SK-N-SH treated with all-trans-retinoic acid at 6 μM for 48 hours (cell line): ENCODE data around the gene KLK5.

Source experiments
- ATAC-seq: fragments of 200-7000 bp; cut with Tn5 transposase; 3 replicates; pipeline ENCODE4 v1.9.1; 2020; ENCODE audit warnings: mild to moderate bottlenecking, moderate library complexity
- ARNTL ChIP-seq: fragments of 450-650 bp; formaldehyde crosslinking; IDR thresholded peaks from 2 replicates; pipeline ENCODE4 v1.5.0; 2020; ENCODE audit warnings: low read depth, mild to moderate bottlenecking, moderate library complexity, borderline replicate concordance
- BACH2 ChIP-seq: fragments of 250-450 bp; sonication (Bioruptor Pico); IDR thresholded peaks from 2 replicates; pipeline ENCODE4 v1.9.0; 2021; ENCODE audit warnings: mild to moderate bottlenecking, borderline replicate concordance
- CSDC2 ChIP-seq: fragments of 250-450 bp; sonication (Bioruptor Pico); IDR thresholded peaks from 2 replicates; pipeline ENCODE4 v1.5.0; 2020; ENCODE audit warnings: mild to moderate bottlenecking, moderate library complexity
- ESRRG ChIP-seq: fragments of 250-450 bp; sonication (Bioruptor Pico); IDR thresholded peaks from 2 replicates; pipeline ENCODE4 v1.6.1; 2021; ENCODE audit warnings: mild to moderate bottlenecking
- GLIS3 ChIP-seq: fragments of 250-450 bp; sonication (Bioruptor Pico); IDR thresholded peaks from 2 replicates; pipeline ENCODE4 v1.5.0; 2020; ENCODE audit warnings: mild to moderate bottlenecking, moderate library complexity
- ISL1 ChIP-seq: fragments of 250-450 bp; sonication (Bioruptor Pico); IDR thresholded peaks from 2 replicates; pipeline ENCODE4 v2.1.2; 2022; ENCODE audit warnings: mild to moderate bottlenecking, moderate library complexity
- OSR1 ChIP-seq: fragments of 250-450 bp; sonication (Bioruptor Pico); IDR thresholded peaks from 2 replicates; pipeline ENCODE4 v1.8.0; 2022; ENCODE audit warnings: moderate library complexity, mild to moderate bottlenecking, inconsistent platforms
- PPARA ChIP-seq: fragments of 250-450 bp; sonication (Bioruptor Pico); IDR thresholded peaks from 2 replicates; pipeline ENCODE4 v1.5.0; 2020; ENCODE audit warnings: mild to moderate bottlenecking, borderline replicate concordance
- RARB ChIP-seq: fragments of 250-450 bp; sonication (Bioruptor Pico); IDR thresholded peaks from 2 replicates; pipeline ENCODE4 v1.8.0; 2021; ENCODE audit warnings: mild to moderate bottlenecking, moderate library complexity
- SNAI2 ChIP-seq: fragments of 250-450 bp; sonication (Bioruptor Pico); IDR thresholded peaks from 2 replicates; pipeline ENCODE4 v1.5.0; 2020; ENCODE audit warnings: mild to moderate bottlenecking, moderate library complexity
- TCF4 ChIP-seq: fragments of 250-450 bp; sonication (Bioruptor Pico); IDR thresholded peaks from 2 replicates; pipeline ENCODE4 v1.8.0; 2021; ENCODE audit warnings: mild to moderate bottlenecking, moderate library complexity, borderline replicate concordance
- TOX ChIP-seq: fragments of 250-450 bp; sonication (Bioruptor Pico); IDR thresholded peaks from 2 replicates; pipeline ENCODE4 v1.8.0; 2021; ENCODE audit warnings: mild to moderate bottlenecking, moderate library complexity, borderline replicate concordance
- ZC3H10 ChIP-seq: fragments of 250-450 bp; sonication (Bioruptor Pico); IDR thresholded peaks from 2 replicates; pipeline ENCODE4 v1.5.1; 2021; ENCODE audit warnings: mild to moderate bottlenecking, moderate library complexity
- ZFP3 ChIP-seq: fragments of 250-450 bp; sonication (Bioruptor Pico); IDR thresholded peaks from 2 replicates; pipeline ENCODE4 v1.5.0; 2020; ENCODE audit warnings: mild to moderate bottlenecking, moderate library complexity
- ZFP30 ChIP-seq: fragments of 450-650 bp; formaldehyde crosslinking; IDR thresholded peaks from 2 replicates; pipeline ENCODE4 v1.5.0; 2022; ENCODE audit warnings: mild to moderate bottlenecking, moderate library complexity
- ZNF565 ChIP-seq: fragments of 450-650 bp; formaldehyde crosslinking; conservative IDR thresholded peaks from 2 replicates; pipeline ENCODE4 v1.5.0; 2020; ENCODE audit warnings: low read depth, mild to moderate bottlenecking, moderate library complexity
- ZNF70 ChIP-seq: fragments of 450-650 bp; formaldehyde crosslinking; IDR thresholded peaks from 2 replicates; pipeline ENCODE4 v1.5.0; 2020; ENCODE audit warnings: mild to moderate bottlenecking, moderate library complexity
- ZNF8 ChIP-seq: fragments of 450-650 bp; formaldehyde crosslinking; IDR thresholded peaks from 2 replicates; pipeline ENCODE4 v1.5.0; 2020; ENCODE audit warnings: mild to moderate bottlenecking, moderate library complexity
- TF ChIP-seq, protein P1 (sequence below): fragments of 250-450 bp; sonication (Bioruptor Pico); IDR thresholded peaks from 2 replicates; pipeline ENCODE4 v1.8.0; 2021; ENCODE audit warnings: low read depth, mild to moderate bottlenecking, moderate library complexity, borderline replicate concordance
- TF ChIP-seq, protein P2 (sequence below): fragments of 250-450 bp; sonication (Bioruptor Pico); IDR thresholded peaks from 2 replicates; pipeline ENCODE4 v1.5.0; 2020; ENCODE audit warnings: mild to moderate bottlenecking, moderate library complexity
- TF ChIP-seq, protein P3 (sequence below): fragments of 250-450 bp; sonication (Bioruptor Pico); IDR thresholded peaks from 2 replicates; pipeline ENCODE4 v1.5.1; 2020; ENCODE audit warnings: low read depth, mild to moderate bottlenecking, moderate library complexity

Gene KLK5

DNA sequence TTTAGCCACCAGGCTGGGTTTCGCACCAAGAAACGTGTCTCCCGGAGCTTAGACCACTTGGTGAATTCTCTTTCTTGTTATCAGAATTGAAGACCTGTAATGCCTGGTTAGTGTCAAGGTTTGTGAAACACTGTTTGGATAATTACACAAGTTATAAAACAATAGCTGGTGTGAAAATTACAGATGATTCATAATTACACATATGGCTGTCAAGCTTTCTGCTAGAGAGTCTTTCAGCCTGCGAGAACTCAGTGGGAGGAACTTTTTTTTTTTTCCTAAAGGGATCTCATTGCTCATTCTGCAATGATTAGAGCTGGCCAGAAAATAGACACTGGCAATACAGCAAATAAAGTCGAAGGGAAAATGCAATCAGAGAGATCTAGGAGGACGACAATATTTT is 28.3 kb downstream of the KLK5 start:
- TF ChIP-seq CSDC2 (CRISPR knock-in tag): no peak
- TF ChIP-seq RARB (CRISPR knock-in tag): no peak
- no peak for TF ChIP-seq ZC3H10 (CRISPR knock-in tag)
- TF ChIP-seq TOX (CRISPR knock-in tag): no peak
- TF ChIP-seq, protein P1, sequence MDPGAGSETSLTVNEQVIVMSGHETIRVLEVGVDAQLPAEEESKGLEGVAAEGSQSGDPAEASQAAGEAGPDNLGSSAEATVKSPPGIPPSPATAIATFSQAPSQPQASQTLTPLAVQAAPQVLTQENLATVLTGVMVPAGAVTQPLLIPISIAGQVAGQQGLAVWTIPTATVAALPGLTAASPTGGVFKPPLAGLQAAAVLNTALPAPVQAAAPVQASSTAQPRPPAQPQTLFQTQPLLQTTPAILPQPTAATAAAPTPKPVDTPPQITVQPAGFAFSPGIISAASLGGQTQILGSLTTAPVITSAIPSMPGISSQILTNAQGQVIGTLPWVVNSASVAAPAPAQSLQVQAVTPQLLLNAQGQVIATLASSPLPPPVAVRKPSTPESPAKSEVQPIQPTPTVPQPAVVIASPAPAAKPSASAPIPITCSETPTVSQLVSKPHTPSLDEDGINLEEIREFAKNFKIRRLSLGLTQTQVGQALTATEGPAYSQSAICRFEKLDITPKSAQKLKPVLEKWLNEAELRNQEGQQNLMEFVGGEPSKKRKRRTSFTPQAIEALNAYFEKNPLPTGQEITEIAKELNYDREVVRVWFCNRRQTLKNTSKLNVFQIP (CRISPR knock-in tag): no peak
- no peak for TF ChIP-seq ISL1
- TF ChIP-seq SNAI2 (CRISPR knock-in tag): no peak
- no peak for TF ChIP-seq PPARA (CRISPR knock-in tag)
- no peak for TF ChIP-seq ZFP30 (CRISPR knock-in tag)
- TF ChIP-seq, protein P2, sequence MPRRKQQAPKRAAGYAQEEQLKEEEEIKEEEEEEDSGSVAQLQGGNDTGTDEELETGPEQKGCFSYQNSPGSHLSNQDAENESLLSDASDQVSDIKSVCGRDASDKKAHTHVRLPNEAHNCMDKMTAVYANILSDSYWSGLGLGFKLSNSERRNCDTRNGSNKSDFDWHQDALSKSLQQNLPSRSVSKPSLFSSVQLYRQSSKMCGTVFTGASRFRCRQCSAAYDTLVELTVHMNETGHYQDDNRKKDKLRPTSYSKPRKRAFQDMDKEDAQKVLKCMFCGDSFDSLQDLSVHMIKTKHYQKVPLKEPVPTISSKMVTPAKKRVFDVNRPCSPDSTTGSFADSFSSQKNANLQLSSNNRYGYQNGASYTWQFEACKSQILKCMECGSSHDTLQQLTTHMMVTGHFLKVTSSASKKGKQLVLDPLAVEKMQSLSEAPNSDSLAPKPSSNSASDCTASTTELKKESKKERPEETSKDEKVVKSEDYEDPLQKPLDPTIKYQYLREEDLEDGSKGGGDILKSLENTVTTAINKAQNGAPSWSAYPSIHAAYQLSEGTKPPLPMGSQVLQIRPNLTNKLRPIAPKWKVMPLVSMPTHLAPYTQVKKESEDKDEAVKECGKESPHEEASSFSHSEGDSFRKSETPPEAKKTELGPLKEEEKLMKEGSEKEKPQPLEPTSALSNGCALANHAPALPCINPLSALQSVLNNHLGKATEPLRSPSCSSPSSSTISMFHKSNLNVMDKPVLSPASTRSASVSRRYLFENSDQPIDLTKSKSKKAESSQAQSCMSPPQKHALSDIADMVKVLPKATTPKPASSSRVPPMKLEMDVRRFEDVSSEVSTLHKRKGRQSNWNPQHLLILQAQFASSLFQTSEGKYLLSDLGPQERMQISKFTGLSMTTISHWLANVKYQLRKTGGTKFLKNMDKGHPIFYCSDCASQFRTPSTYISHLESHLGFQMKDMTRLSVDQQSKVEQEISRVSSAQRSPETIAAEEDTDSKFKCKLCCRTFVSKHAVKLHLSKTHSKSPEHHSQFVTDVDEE: no peak
- TF ChIP-seq BACH2 (CRISPR knock-in tag): no peak
- no peak for TF ChIP-seq ESRRG (CRISPR knock-in tag)
- no peak for TF ChIP-seq GLIS3 (CRISPR knock-in tag)
- TF ChIP-seq TCF4 (CRISPR knock-in tag): no peak
- TF ChIP-seq ZNF70 (CRISPR knock-in tag): no peak
- no peak for TF ChIP-seq ARNTL (CRISPR knock-in tag)
- TF ChIP-seq ZFP3 (CRISPR knock-in tag): no peak
- TF ChIP-seq ZNF565 (CRISPR knock-in tag): no peak
- no peak for ATAC-seq

DNA sequence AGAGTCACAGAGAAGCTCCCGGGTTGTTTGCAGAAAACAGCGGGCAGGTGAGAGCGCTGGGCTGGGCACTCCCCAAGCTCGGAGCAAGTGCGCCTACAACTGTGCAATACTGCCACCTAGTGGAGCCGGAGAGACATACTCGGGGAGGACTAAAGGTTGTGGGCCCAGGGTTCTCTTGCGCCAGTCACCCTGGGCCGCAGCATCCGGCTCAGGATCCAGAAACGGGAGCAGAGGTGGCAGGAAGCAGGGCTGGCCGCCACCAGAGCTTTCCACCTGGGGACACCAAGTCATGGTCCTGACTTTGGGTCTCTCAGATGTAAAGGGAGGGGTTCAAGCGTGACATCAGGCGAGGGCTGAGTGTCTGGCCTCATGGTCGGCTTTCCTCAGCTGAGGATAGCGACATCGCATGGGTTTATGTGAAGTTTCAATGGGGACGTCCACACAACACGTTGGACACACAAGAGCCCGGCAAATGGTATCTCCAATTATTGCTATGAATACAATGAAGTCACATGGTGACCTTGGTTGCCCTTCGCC is 30.5 kb downstream of the KLK5 start:
- no peak for TF ChIP-seq ISL1
- peak; percentile 100 for ATAC-seq

DNA sequence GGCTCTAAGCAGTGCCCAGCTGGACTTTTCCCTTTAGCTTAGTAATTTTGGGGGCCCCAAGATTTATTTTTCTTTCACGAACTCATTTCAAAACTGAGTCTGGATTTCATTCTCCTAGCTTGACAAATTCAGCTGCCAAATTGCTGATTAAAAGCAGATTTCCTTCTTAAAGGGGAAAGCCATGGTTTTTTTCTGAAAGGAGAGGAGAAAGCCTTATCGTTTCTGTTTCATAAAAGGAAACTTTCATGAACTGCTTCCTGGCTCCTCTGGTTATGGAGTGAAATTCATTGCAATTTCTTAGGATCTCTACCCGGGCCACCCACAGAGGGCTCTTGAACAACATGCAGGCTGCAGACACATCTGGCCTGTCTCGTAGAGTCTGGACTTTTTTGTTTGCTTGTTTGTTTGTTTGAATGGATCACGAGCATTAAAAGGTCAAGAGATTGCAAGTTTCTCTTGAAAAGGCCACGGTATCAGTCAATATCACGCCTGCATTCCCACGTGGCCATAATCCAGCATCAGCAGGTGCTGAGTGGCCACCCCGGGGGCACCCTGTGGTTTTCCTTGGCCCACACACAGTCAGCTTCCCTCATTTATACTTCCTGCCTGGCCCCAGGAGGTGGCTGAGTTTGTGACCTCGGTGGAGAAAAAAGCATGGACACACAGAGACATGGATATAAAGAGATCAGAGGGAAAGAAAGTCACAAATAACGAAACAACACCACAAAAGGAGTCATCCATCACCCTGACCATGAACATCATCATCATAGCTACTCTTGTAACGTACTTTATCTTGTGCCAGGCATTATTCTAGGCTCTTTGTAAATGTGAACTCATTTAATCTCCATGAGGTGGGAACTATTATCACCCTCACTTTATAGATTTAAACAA is 31.2 kb downstream of the KLK5 start:
- no peak; the same call in 1 of the 3 replicates for ATAC-seq

DNA sequence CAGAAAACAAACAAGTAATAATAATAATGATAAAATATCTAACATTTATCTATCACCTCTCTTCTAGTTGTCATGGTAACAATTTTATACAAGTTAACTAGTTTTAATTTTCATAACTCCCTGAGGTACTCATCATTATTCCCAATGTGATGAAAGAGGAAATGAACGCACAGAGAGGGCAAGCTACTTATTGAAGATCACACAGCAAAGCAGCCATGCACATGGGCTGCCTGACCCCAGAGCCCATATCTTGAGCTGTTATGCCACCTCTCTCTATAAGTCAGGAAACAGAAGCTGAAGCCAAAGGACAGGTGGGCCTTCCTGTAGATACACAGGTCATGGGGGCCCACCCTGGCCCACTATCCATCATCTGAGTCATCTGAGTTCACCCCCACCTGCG is 36.8 kb downstream of the KLK5 start:
- no peak for TF ChIP-seq TOX (CRISPR knock-in tag)
- no peak for TF ChIP-seq OSR1
- TF ChIP-seq ZNF565 (CRISPR knock-in tag): no peak
- TF ChIP-seq, all 23 proteins: peak for 0
- no peak for ATAC-seq

More for the DNA sequence above, 31.2 kb downstream of the KLK5 start:
- TF ChIP-seq ESRRG (CRISPR knock-in tag): no peak
- TF ChIP-seq, protein P3, sequence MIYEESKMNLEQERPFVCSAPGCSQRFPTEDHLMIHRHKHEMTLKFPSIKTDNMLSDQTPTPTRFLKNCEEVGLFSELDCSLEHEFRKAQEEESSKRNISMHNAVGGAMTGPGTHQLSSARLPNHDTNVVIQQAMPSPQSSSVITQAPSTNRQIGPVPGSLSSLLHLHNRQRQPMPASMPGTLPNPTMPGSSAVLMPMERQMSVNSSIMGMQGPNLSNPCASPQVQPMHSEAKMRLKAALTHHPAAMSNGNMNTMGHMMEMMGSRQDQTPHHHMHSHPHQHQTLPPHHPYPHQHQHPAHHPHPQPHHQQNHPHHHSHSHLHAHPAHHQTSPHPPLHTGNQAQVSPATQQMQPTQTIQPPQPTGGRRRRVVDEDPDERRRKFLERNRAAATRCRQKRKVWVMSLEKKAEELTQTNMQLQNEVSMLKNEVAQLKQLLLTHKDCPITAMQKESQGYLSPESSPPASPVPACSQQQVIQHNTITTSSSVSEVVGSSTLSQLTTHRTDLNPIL (CRISPR knock-in tag): no peak
- no peak for TF ChIP-seq ZNF8 (CRISPR knock-in tag)
- no peak for TF ChIP-seq OSR1
- no peak for TF ChIP-seq TCF4 (CRISPR knock-in tag)
- TF ChIP-seq SNAI2 (CRISPR knock-in tag): no peak
- TF ChIP-seq ZFP30 (CRISPR knock-in tag): no peak
- TF ChIP-seq ARNTL (CRISPR knock-in tag): no peak
- no peak for TF ChIP-seq ISL1
- no peak for TF ChIP-seq PPARA (CRISPR knock-in tag)
